H9 (cell line): ENCODE data around the gene GRID2IP. TPM values are rescaled to one million over a fixed set of nuclear protein-coding genes. Genes with fewer than 3 reads are reported as not detected.

Experiments used
- DNase-seq: peaks from one replicate; pipeline ENCODE4 v3.0.0-alpha.2; 2017
- H2AFZ ChIP-seq: one replicate; pipeline ENCODE4 v1.6.1; 2013; ENCODE audit warnings: mild to moderate bottlenecking, low read length, control low read depth, moderate library complexity
- H2AK5ac ChIP-seq: 2 replicates; pipeline ENCODE4 v1.6.1; 2013; ENCODE audit warnings: low read length, control low read depth, mixed read lengths; ENCODE audit not compliant: insufficient read length
- H2BK120ac ChIP-seq: one replicate; pipeline ENCODE4 v1.6.1; 2013; ENCODE audit warnings: low read depth, mild to moderate bottlenecking, low read length, control low read depth, inconsistent platforms; ENCODE audit not compliant: poor library complexity, severe bottlenecking
- H2BK12ac ChIP-seq: 2 replicates; pipeline ENCODE4 v1.6.1; 2013; ENCODE audit warnings: low read length, control low read depth, mixed read lengths, low read depth; ENCODE audit not compliant: insufficient read length
- H2BK15ac ChIP-seq: 2 replicates; pipeline ENCODE4 v1.6.1; 2013; ENCODE audit warnings: low read depth, low read length, control low read depth
- H2BK20ac ChIP-seq: one replicate; pipeline ENCODE4 v1.6.1; 2013; ENCODE audit warnings: low read depth, mild to moderate bottlenecking, low read length, control low read depth, inconsistent platforms; ENCODE audit not compliant: poor library complexity, severe bottlenecking
- H2BK5ac ChIP-seq: 2 replicates; pipeline ENCODE4 v1.6.1; 2013; ENCODE audit warnings: low read length, control low read depth, mixed read lengths; ENCODE audit not compliant: insufficient read length
- H3K14ac ChIP-seq: 2 replicates; pipeline ENCODE4 v1.6.1; 2013; ENCODE audit warnings: low read length, control low read depth; ENCODE audit not compliant: insufficient read depth
- H3K18ac ChIP-seq: 2 replicates; pipeline ENCODE4 v1.6.1; 2013; ENCODE audit warnings: low read depth, mild to moderate bottlenecking, mixed read lengths, low read length, control low read depth; ENCODE audit not compliant: insufficient read length
- H3K23ac ChIP-seq: 2 replicates; pipeline ENCODE4 v1.6.1; 2013; ENCODE audit warnings: low read length, control low read depth, mixed read lengths, low read depth; ENCODE audit not compliant: insufficient read length
- H3K23me2 ChIP-seq: 2 replicates; pipeline ENCODE4 v1.6.1; 2013; ENCODE audit warnings: low read depth, mild to moderate bottlenecking, mixed read lengths, low read length, control low read depth; ENCODE audit not compliant: insufficient read length, poor library complexity, severe bottlenecking
- H3K27ac ChIP-seq: 2 replicates; pipeline ENCODE4 v1.5.1; 2013; ENCODE audit warnings: low read length, control low read depth, mixed read lengths, low read depth; ENCODE audit not compliant: insufficient read length
- H3K27me3 ChIP-seq: 2 replicates; pipeline ENCODE4 v1.6.1; 2013; ENCODE audit warnings: low read length, control low read depth, inconsistent platforms; ENCODE audit not compliant: insufficient read depth
- H3K4ac ChIP-seq: 2 replicates; pipeline ENCODE4 v1.6.1; 2013; ENCODE audit warnings: low read depth, mild to moderate bottlenecking, control low read depth, inconsistent platforms, low read length, moderate library complexity
- H3K4me1 ChIP-seq: 2 replicates; pipeline ENCODE4 v1.6.1; 2013; ENCODE audit warnings: low read length, control low read depth, inconsistent platforms; ENCODE audit not compliant: insufficient read depth
- H3K4me2 ChIP-seq: 2 replicates; pipeline ENCODE4 v1.6.1; 2013; ENCODE audit warnings: low read length, control low read depth, mixed read lengths; ENCODE audit not compliant: insufficient read length, insufficient read depth
- H3K56ac ChIP-seq: 2 replicates; pipeline ENCODE4 v1.6.1; 2013; ENCODE audit warnings: low read depth, mild to moderate bottlenecking, mixed read lengths, low read length, control low read depth; ENCODE audit not compliant: insufficient read length
- H3K79me1 ChIP-seq: 2 replicates; pipeline ENCODE4 v1.6.1; 2013; ENCODE audit warnings: low read depth, mild to moderate bottlenecking, moderate library complexity, low read length, control low read depth, inconsistent platforms; ENCODE audit not compliant: insufficient read depth, poor library complexity, severe bottlenecking
- H3K79me2 ChIP-seq: 2 replicates; pipeline ENCODE4 v1.6.1; 2013; ENCODE audit warnings: low read length, control low read depth, inconsistent platforms; ENCODE audit not compliant: insufficient read depth
- H3K9ac ChIP-seq: 2 replicates; pipeline ENCODE4 v1.6.1; 2013; ENCODE audit warnings: low read length, control low read depth, mixed read lengths; ENCODE audit not compliant: insufficient read length; ENCODE audit errors: extremely low read depth
- H3K9me3 ChIP-seq: one replicate; pipeline ENCODE4 v1.6.1; 2013; ENCODE audit warnings: low read depth, low read length, inconsistent platforms; ENCODE audit not compliant: control insufficient read depth
- H3T11ph ChIP-seq: one replicate; pipeline ENCODE4 v1.6.1; 2013; ENCODE audit warnings: mild to moderate bottlenecking, low read length, control low read depth, inconsistent platforms
- H4K20me1 ChIP-seq: one replicate; pipeline ENCODE4 v1.6.1; 2013; ENCODE audit not compliant: control insufficient read depth, insufficient read length, insufficient read depth
- H4K5ac ChIP-seq: 2 replicates; pipeline ENCODE4 v1.6.1; 2013; ENCODE audit warnings: low read depth, mild to moderate bottlenecking, mixed read lengths, low read length, control low read depth; ENCODE audit not compliant: insufficient read length
- H4K8ac ChIP-seq: replicated peaks from 2 replicates; pipeline ENCODE4 v1.6.1; 2013; ENCODE audit warnings: low read length, control low read depth, mixed read lengths, low read depth; ENCODE audit not compliant: insufficient read length
- H4K91ac ChIP-seq: 2 replicates; pipeline ENCODE4 v1.6.1; 2013; ENCODE audit warnings: low read depth, mild to moderate bottlenecking, moderate library complexity, mixed read lengths, low read length, control low read depth; ENCODE audit not compliant: insufficient read length
- H3K27ac Mint-ChIP-seq, 3 experiments: 2 replicates in 2 of 3; 3 replicates in 1 of 3; pipeline ENCODE4 v1.8.0; 2020 to 2021; ENCODE audit warnings: mixed read lengths in 3 of 3, mild to moderate bottlenecking in 1 of 3, moderate library complexity in 1 of 3
- H3K27me3 Mint-ChIP-seq: 2 replicates; pipeline ENCODE4 v1.8.0; 2021; ENCODE audit warnings: low read depth, mild to moderate bottlenecking, moderate library complexity, mixed read lengths
- H3K36me3 Mint-ChIP-seq, 3 experiments: 2 replicates in 2 of 3; 3 replicates in 1 of 3; pipeline ENCODE4 v1.8.0; 2020 to 2021; ENCODE audit warnings: low read depth in 3 of 3, mixed read lengths in 3 of 3; ENCODE audit not compliant: insufficient read depth in 1 of 3
- H3K4me1 Mint-ChIP-seq, 2 experiments: 2 replicates each; pipeline ENCODE4 v1.8.0; 2020; ENCODE audit warnings: mixed read lengths in 2 of 2
- H3K4me3 Mint-ChIP-seq, 2 experiments: 2 replicates in 1 of 2; 3 replicates in 1 of 2; pipeline ENCODE4 v1.8.0; 2020 to 2021; ENCODE audit warnings: mild to moderate bottlenecking in 2 of 2, mixed read lengths in 2 of 2, moderate library complexity in 1 of 2
- H3K9me3 Mint-ChIP-seq, 2 experiments: 2 replicates in 1 of 2; 3 replicates in 1 of 2; pipeline ENCODE4 v1.8.0; 2020; ENCODE audit warnings: mild to moderate bottlenecking in 2 of 2, mixed read lengths in 2 of 2, moderate library complexity in 1 of 2
- WGBS: extraction: QIAGEN DNeasy Blood & Tissue Kit; methylation state at CpG from one replicate; pipeline ENCODE4 v1.1.7; 2013; ENCODE audit warnings: missing lambda C conversion rate, low lambda C conversion rate, mixed read lengths; ENCODE audit not compliant: insufficient read length; ENCODE audit errors: extremely low coverage; 5-methylcytosine and 5-hydroxymethylcytosine counted together
- total RNA-seq: library from RNA; stranded (reverse); gene quantifications from 2 replicates; pipeline ENCODE4 v1.2.1, GENCODE V29; 2021
- TF ChIP-seq, protein P1 (sequence below): fragments of 200-600 bp; sonication (generic); conservative IDR thresholded peaks from 3 replicates; pipeline ENCODE4 v1.8.0; 2021; ENCODE audit warnings: antibody characterized with exemption, mild to moderate bottlenecking

The GRID2IP gene
- total RNA-seq, 1 experiment from 2014 or later = 1.7 TPM

DNA sequence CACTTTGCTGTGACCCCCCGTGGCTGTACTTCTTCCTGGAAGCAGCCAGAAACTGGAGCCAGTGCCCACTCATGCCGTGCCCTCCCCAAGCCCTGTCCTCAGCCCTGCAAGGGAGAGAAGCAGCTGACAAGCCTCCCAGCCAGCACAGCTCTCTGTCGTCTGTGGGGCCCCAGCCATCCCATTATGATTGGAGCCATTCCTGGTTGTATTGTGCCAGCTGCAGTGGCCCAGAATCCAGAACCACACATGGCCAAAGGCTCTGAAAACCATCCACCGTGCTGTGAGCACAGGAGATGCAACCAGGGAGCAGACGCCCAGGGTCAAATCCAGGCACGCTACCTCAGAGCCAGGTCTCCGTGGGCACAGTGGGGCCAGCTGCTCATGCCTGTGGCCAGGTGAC, 18.7 kb downstream of the GRID2IP start:
- Histone ChIP-seq H3K23ac (no peak overlapping the region), H3T11ph (no peak overlapping the region)
- no CpG with 5 or more reads among the region's 7 CpGs for WGBS

More for the DNA sequence above, 18.7 kb downstream of the GRID2IP start:
- H3K27ac ChIP-seq = no peak overlapping the region
- H2AFZ ChIP-seq = no peak overlapping the region
- no peak overlapping the region for H3K18ac ChIP-seq
- H4K5ac ChIP-seq = no peak overlapping the region
- no peaks in the 10 kb centered on the region for H3K4me1 ChIP-seq
- H4K91ac ChIP-seq = no peak overlapping the region
- TF ChIP-seq, protein P1, sequence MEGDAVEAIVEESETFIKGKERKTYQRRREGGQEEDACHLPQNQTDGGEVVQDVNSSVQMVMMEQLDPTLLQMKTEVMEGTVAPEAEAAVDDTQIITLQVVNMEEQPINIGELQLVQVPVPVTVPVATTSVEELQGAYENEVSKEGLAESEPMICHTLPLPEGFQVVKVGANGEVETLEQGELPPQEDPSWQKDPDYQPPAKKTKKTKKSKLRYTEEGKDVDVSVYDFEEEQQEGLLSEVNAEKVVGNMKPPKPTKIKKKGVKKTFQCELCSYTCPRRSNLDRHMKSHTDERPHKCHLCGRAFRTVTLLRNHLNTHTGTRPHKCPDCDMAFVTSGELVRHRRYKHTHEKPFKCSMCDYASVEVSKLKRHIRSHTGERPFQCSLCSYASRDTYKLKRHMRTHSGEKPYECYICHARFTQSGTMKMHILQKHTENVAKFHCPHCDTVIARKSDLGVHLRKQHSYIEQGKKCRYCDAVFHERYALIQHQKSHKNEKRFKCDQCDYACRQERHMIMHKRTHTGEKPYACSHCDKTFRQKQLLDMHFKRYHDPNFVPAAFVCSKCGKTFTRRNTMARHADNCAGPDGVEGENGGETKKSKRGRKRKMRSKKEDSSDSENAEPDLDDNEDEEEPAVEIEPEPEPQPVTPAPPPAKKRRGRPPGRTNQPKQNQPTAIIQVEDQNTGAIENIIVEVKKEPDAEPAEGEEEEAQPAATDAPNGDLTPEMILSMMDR = no peak
- H3K56ac ChIP-seq = no peak overlapping the region
- no peak overlapping the region for H3K4ac ChIP-seq
- no peaks in the 10 kb centered on the region for H3K9me3 Mint-ChIP-seq
- H2AK5ac ChIP-seq = no peak overlapping the region
- no peak overlapping the region for H3K9ac ChIP-seq
- H3K23me2 ChIP-seq = peaks cover 15% of the 10 kb centered on the region
- H3K27me3 Mint-ChIP-seq = peaks cover 88% of the 10 kb centered on the region
- H4K8ac ChIP-seq = no peak overlapping the region
- no peak for DNase-seq
- no peaks in the 10 kb centered on the region for H3K9me3 ChIP-seq
- H2BK20ac ChIP-seq = no peak overlapping the region
- H3K27ac Mint-ChIP-seq = no peak overlapping the region
- no peak overlapping the region for H2BK12ac ChIP-seq
- no peak overlapping the region for H2BK5ac ChIP-seq
- H2BK120ac ChIP-seq = no peak overlapping the region
- no peak overlapping the region; the same call in 1 of the 2 replicates for H3K14ac ChIP-seq
- H4K20me1 ChIP-seq = no peaks in the 10 kb centered on the region
- no peaks in the 10 kb centered on the region for H3K79me2 ChIP-seq
- H3K4me2 ChIP-seq = no peak overlapping the region
- H3K4me3 Mint-ChIP-seq = peak overlapping the region in 1 of 2 experiments; percentile 56; a peak in 1 of 5 replicates
- H3K79me1 ChIP-seq = no peaks in the 10 kb centered on the region
- no peaks in the 10 kb centered on the region for H3K36me3 Mint-ChIP-seq
- peaks cover 10 to 16% of the 10 kb centered on the region in 2 experiments for H3K4me1 Mint-ChIP-seq
- peaks cover 2% of the 10 kb centered on the region; the same call in 1 of the 2 replicates for H3K27me3 ChIP-seq
- H2BK15ac ChIP-seq = no peak overlapping the region
